HG03439 (cell line): ENCODE data around the gene GNAQ.

ENCODE experiments used
- ATAC-seq: cut with Tn5 transposase; IDR thresholded peaks from one replicate; pipeline ENCODE4 v1.9.1; 2021; ENCODE audit warnings: mild to moderate bottlenecking, moderate library complexity; ENCODE audit not compliant: unreplicated experiment

Gene GNAQ

DNA sequence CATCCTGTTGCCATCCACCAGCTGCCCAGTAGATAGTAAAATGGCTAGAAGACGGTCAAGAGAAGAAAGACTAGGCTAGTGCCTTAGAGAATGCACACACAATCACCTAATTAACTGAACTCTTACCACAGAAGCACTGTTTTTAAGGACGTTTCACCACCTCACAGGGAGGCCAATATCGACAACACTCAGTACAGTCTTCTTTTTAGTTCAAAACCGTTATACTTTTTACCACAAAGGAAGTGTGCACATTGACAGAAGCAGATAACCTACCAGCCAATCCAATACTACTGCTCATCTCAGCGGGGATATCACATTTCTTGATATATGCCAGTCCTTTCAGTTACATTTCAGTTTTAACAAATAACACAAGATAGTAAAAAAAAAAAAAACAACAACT lies 122.3 kb downstream of the GNAQ start:
- no peak for ATAC-seq

DNA sequence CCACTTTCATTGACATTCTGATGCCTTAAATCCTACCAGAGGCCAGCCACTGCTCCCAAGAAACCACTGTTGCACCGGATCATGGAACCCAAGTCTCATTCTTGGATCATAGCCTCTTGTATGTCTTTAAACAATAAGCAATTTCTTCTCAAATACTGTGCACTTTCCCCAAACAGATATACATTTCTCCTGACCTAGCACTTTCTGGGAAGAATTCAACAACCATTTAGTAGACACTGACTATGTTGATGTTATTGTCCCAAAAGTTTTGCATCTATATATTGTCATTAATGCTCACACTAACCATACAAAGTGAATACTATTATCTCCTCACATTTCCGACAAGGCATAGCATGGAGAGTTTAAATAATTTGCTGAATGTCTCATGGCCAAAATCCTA lies 123.3 kb downstream of the GNAQ start:
- ATAC-seq, result no peak

DNA sequence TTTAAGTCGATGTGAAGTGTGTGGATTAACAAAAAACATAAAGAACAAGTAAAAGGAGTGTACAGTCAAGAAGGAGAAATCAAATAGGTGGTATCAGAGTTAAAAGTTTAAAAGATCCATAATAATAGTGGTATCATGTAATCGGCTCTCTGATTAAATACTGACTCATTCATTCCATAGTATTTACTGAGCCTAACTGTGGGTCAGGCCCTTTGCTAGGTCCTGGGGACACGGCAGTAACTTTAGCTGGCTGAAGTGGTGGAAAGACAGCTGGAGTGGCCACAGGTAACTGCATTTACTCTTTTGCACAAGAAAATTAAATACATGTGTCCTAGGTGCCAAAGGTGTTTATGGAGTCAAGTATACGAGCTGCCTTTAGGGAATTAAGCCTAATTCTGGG lies 124.0 kb downstream of the GNAQ start:
- ATAC-seq, result no peak

DNA sequence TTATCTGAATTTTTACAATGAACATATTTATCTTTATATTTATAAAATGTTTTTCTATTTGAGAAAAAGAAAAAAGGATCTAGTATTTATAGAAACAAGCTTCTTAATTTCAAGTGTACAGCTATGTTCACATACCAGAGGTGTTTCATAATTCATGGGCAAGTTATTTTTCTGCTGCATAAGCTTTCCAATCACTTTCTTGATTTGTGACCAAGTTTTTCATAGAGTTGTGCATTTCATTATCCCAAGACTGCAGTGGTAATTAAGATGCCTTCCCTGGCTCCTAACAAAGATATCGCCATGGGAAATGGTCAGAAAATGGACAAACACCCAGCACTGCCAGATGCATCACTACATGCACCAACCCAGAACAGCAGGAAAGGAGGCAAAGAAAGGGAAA lies 124.6 kb downstream of the GNAQ start:
- ATAC-seq, result no peak

DNA sequence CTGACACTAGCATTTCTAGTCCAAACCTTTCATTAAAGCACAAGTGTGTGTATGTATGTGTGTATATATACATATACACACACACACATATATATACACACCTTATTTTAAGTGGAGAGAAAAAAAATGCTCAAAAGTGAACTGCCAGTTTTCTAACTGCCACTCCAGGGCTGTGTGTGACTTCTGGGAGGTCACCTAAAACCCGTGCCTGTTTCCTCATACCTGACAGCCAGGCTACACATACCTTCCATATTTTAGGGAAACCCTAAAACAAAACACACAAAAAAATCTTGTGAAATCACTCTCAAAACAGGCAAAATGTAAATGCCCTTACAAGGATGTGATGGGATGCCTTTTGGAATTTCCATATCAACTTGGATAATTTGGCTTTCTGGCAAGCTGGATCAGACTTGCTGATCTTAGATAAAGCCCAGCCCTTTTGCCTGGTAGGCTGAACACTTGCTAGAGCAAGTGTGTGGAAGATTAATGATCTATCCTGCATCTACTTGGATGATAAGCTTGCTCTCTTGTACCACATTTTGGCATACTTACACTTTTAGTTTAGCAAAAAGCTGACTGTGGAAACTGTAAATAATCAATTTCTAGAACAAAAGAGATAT lies 127.8 kb downstream of the GNAQ start:
- ATAC-seq, result no peak

DNA sequence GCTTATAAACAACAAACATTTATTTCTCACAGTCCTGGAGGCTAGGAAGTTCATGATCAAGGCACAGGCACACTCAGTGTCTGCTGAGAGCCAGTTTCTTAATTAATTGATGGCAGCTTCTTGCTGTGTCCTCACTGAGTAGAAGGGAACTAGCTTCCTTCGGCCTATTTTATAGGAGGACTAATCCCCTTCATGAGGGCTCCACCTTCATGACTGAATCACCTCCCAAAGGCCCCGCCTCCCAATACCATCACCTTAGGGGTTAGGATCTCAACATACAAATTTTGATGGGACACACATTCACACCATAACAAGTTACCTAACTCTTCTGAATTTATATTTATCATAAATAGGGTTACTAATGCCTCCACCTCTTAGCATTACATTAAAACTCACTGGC lies 129.8 kb downstream of the GNAQ start:
- no peak for ATAC-seq

DNA sequence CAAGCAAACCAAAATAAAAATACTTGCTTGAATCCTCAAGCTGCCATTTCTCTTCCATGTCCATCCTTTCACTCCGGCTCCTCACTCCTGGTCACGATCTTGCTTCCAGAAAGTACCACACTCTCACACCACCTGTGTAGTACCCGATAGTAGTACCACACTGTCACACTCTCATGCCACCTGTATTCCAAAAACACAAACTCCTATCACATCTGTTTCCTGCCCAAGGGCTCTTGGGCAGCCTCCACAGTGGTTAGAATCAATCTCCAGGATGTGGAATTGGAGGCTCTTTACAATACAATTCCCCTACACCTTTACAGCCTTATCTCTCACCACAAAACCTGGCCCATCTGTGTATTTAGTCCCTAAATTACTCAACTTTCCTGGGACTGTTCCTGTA lies 130.6 kb downstream of the GNAQ start:
- no peak for ATAC-seq

DNA sequence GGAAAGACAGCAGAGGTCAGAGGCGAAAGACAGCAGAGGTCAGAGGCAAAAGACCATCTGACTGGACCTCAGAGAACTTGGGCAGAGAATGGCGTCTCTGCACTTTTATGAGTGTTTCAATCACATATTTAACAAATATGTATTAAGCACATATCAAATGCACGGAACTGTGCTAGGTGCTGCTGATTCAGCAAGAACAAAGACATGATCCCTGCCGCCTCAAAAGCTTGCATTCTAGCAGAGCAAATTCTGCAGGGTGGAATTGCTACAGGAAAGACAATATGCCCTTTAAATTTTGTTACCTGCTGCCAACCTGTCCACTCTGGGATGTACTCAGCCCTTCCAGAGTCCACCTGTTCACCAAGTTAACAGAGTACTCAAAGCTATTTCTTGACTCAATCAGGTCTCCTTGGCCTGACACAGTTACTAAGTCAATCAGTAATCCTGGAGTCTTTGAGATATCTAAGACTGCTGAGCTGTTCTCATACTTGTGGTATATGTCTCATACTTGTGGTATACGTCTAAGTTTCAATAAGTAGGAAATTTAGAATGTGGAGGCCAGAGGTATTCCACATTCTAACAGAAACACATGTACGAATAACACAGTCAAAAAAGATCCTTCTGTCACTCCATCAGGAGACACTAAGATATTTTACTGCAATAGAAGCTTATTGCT lies 131.8 kb downstream of the GNAQ start:
- ATAC-seq, result no peak

DNA sequence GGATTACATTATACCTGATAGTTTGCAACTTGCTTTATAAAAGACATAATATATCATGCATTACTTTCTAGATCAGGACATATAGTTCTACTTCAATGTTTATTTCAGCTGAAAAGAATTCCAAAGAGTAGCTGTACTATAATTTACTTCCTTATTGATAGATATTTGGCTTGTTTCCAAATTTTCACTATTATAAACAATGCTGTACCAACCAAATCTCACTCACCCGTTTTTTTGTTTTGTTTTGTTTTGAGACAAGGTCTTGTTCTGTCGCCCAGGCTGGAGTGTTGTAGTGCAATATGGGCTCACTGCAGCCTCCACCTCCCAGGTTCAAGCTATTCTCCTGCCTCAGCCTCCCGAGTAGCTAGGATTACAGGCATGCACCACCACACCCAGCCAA lies 132.7 kb downstream of the GNAQ start:
- ATAC-seq, result no peak

DNA sequence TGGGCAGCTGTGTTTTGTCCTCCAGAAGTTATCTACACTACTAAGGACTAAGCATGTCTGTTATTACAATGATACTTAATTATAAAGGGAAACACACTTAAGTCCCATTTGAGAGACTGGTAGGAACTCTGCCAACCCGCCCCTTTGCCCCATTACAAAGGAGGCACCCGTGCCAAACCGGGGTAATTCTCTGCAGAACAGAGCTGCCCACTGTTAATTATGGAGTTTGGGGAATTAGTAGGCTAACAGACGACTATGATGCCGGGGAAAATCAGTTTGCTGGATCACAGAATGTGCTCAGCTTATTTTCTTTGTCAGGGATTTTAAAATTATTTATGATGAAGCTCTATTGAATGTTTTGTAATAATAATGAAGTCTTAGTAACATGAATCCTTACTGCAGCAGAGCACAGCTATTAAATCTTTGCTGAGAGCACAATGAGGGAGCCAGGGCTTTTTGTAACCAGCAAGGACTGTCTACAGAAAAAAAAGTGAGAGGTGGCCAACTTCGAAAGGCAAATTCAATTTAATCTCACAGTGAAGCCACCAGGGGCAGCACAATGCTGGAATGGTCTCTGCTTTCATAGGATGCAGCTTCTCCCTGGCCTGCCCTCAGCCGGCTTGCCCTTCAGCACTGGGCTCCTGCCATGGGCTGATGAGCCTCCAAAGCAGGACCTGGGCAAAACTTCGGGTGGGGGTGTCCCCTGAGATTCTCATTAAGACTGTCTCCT lies 134.5 kb downstream of the GNAQ start:
- ATAC-seq, result no peak

DNA sequence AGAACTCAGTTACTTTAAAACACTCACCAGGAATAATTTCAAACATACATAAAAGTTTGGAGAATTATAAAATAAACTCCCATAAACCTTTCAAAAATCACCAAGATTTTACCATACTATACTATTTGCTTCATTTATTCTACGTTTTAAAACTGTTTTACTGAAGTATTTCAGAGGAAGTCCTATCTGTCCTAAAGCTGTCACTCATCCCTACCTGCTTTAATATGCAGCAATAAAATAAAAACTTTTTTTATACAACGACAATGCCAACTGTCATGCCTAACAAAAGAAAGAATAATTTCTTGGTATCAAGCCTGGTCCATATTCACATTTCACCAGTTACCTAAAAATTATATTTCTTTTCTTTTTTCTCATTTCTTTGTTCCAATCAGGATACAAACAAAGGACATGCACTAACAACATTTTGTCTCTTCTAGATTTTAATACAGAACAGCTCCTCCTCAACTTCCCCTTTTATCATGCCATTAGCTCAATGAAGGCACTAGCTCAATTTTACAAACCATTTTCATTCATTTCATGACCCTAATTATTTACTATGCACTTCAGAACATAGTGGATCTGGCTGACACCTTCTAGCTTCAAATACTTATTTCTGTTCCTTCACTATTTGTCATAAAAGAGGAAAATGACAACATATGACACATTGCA lies 135.2 kb downstream of the GNAQ start:
- ATAC-seq, result no peak

DNA sequence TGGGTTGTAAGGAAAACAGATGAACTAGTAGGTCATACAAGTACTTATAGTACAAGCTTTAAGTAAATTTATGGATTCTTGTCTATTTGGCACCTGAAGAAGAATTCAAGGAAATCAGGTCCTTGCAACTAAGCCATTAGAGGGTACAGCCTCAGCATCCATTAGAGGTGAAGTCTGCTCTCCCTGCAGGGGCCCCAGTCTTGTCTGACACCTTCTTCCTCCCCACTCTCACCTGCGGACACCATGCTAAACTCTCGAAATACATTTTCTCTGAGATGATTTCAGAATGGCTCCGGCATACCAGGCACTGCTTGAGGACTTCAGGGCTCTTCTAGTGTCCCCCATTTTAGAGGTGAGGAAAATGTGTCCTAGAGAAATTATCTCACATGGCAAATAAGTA lies 137.9 kb downstream of the GNAQ start:
- no peak for ATAC-seq

DNA sequence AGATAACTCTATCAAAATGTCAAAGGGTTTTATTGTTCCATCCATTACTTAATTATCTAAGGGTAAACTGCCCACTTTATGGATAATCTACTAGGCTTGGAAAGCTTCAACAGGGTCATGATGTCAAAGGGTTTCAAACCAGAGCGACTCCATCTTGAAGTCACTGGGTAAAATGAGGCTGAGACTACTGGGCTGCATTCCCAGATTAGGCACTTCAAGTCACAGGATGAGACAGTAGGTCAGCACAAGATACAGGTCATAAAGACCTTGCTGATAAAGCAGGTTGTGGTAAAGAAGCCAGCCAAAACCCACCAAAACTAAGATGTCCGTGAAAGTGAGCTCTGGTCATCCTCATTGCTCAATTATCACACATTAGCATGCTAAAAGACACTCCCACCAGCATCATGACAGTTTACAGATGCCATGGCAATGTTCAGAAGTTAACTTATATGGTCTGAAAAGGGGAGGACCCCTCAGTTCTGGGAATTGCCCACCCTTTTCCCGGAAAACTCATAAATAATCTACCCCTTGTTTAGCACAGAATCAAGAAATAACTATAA lies 138.6 kb downstream of the GNAQ start:
- no peak for ATAC-seq

DNA sequence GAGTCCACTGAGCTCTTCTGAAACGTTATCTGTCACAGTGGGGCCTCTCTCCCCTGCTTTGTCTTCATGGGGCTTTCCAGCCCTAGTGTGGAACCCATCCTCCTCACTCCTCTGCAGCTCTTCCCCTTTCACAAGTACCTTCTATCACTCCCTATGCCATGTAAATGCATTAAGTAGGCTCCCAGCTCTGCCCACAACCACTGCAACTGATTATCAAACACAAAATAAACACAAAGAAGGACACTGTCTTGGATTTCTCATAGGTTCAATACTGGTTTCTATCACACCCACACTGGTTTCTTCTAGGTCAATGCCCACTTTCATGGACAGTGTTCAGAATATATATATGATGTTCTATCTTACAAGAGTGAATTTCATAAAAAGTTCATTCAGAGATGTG lies 139.4 kb downstream of the GNAQ start:
- no peak for ATAC-seq

DNA sequence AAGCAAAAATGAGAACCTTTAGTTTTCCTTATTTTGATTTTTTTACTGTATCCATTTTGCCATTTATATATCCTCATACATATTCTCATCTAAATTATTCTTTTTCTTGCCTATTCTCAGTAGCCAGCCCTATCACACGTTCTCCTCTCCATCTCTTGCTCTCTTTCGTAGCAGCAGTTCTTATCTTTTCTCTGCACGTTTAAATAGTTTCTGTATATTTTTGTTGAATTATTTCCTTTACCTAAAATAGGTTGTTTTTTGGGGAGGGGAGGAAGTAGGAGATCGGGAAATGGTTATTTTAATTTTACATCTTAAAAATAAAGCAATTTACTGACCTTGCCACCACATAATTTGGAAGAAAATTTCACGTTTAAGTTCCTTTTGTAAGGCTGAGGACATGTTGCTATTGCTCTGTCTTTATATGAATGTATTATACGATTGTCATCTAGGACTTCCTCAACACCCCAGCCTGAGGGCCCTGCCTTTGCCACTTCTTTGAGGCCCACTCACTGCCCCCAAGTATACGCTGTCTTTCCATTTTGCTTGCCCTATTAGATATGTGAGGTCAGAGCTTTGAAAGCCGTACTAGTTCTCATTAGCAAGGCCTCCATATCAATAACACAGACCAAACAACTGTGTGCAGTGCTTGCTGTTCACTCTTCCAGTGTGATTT lies 140.3 kb downstream of the GNAQ start:
- ATAC-seq, result no peak

DNA sequence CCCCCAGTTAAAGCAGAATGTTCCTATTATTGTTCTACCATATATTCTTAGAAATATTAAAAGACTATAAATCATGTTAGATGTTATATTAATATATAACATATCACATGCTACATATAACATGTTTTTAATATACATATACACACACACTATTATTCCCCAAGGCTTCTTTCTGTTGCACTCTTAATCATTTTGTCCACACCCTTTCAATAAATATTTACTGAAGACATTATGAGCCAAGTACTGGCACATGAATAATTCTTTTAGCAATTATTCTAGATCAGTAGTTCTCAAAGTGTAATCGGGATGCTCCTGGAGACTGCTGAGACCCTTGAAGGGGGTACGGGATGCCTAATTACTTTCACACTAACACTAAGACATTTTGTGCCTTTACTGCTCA lies 143.9 kb downstream of the GNAQ start:
- no peak for ATAC-seq

DNA sequence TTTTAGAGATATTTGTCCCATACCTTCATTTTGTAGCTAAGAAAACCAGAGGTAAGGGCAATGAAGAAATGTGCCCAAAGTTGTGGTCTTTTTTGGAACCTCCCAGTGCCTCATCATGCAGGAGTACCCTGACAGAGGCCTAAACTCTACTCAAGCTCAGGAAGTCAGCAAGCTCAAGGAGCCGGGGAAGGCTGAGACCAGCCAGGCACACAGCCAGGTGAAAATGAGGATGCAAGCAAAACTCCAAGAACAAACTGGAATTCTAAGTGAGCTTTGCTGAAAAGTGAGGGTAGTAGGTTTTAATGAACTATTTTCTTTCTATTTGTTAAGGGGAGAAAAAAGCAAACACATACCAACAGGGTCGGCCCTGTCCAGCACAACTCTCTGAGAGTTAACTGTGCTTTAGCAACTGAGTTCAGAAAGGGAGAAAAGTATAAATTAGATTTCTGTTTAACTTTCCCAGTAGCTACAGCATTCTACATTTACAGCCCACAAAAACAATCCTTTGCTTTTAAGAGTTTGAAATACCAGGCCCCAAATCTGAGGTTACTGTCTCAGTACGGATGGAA lies 146.4 kb downstream of the GNAQ start:
- ATAC-seq, result no peak

DNA sequence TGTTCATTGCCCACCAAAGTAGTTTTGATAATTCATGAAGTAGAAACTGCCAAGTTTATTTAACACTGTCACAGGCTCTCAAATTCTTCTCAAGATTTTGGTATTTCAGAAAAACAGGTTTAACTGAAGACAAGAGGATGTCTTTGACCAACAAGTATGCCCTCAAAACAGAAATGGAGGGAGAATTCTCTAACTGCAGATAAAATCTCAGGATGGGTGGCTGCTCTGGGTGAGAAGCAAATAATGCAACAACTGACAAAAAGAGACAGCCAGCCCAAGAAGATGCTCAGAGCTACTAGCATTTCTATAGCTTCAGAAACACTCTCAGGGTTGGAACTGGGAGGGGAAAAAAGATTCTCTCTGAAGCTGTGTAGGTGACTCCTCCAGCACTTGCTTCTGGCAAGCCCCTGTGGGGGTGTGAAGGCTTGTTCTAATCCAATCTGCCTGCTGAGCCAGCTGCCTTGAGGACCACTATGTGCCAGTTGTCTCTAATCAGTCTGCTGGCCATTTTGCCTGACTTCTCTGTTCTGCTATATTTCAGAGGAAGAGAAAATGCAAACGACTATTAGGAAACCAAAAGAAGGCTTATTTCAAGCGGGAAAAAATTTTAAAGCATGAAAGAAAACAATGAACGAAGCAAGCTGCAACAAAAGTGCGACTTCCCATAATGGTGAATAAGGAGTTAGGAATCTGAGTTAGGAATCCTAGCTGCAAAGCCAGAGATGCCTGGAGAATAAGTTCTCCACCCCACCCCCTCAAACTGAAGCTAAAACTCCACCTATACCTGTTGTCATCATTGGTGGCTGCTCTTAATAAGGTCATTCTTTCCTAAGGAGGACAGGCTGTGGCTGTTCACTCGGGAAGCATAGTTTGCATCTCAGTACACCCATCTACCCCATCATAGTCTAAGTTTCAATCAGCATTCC lies 147.5 kb downstream of the GNAQ start:
- no peak for ATAC-seq

DNA sequence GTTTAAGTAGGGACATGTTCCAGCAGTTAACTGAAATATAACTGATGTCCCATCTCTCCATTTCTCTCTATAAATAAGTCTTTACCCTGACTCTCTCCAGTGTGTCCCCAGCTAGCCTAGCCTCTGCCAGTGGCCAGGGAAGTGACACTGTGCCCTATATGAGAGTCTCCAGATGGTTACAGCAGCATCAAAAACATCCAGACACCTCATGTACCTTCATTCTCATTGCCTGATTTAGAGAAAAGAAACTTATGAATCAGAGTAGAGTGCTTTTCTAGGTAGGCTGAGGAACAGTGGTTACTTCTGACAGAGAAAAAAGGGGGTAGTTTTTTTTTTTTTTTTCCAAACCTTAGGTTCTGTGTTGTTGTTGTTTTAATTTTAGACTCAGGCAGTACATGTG lies 148.5 kb downstream of the GNAQ start:
- ATAC-seq, result no peak

DNA sequence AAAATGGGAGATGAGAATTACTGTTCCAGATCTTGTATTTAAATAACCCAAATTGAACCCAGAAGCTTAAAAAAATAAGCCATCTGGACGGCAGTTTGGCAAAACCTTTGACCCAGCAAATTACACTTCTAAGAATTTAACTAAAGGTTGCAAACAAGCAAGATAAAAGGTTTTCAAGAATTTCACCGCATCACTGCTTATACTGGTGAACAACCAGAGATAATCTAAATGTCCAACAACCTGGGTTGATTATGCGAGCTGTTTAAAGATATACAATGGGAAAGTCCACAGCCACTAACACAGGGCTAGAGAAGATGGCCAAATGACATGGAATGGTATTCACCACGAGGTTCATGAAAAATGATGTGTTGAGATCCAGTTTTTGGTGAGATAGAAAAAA lies 149.3 kb downstream of the GNAQ start:
- ATAC-seq, result no peak
